Stomach (tissue), 4 donors: ENCODE results near the gene BRCA1.
A peak's percentile ranks its signal among the peaks of the same experiment; 100 is the strongest.

Experiments used
- POLR2A ChIP-seq, 4 donors: fragments of 450-650 bp; IDR thresholded peaks; one replicate each; pipeline ENCODE4 v1.6.1; 2016; ENCODE audit warnings: antibody characterized with exemption in 4 of 4, control low read depth in 2 of 4, mild to moderate bottlenecking in 1 of 4, moderate library complexity in 1 of 4
- POLR2AphosphoS5 ChIP-seq, 3 donors: sonication (generic); formaldehyde crosslinking; IDR thresholded peaks; one replicate each; pipeline ENCODE4 v1.6.1; 2016; ENCODE audit warnings: antibody characterized with exemption in 3 of 3

DNA sequence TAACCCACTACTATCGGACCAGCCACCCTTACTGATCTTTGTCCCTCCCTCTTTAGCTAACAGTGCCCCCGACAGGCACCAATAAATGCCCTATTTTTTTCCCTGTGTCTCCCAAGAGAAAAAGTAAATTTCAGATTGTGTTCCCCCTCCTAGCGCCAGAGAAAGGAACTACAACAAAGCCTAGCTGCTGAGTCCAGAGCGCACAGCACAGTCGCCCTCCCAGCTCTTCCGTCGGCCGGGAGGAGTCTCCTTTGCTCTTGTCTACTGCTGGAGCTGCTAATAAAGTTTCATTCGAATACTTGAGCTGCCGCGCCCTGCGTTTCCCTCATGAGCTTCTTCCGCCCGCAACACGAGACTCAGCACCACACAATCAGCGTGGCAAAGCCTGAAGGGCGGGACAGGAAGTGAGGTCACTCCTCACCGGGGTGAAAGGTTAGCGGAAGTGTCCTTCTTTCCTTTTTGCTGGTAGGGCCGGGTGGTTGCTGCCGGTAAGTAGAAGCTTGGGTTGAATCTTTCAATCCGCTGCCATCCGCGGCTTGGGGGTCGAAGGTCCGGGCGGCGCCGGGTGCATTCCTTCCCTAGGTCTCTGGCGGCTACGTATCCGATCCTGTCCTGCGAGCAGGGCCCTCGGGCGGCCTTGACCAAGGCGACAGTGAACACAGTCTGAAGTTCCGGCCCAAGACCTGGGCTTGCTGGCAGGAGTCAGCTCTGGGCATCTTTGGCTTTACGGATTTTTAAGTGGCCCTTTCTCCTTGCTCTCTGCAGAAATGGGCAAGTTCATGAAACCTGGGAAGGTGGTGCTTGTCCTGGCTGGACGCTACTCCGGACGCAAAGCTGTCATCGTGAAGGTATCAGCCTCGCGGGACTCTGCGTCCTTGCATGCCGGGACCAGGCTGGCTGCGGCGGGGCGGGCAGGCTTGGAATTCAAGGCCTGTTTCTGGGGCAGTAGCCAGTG is 126.9 kb downstream of the BRCA1 start, which contains the start of gene RPL27:
- TF ChIP-seq POLR2AphosphoS5 (IDR thresholded peaks at IDR 0.05) (peak; percentile 86 to 99 (median 91)), POLR2A (IDR thresholded peaks at IDR 0.05) (peak in 1 of 4 donors; percentile 43)
